Panc1 (cell line): Measurements from ENCODE around the gene SCAP.

ENCODE experiments used
- CTCF ChIP-seq: fragments of 450-650 bp; IDR thresholded peaks from 2 replicates; pipeline ENCODE4 v1.5.1; 2017; ENCODE audit warnings: mild to moderate bottlenecking
- POLR2AphosphoS5 ChIP-seq: IDR thresholded peaks from 2 replicates; pipeline ENCODE4 v1.6.1; 2012; ENCODE audit warnings: mild to moderate bottlenecking, low read depth, low read length, moderate library complexity
- SIN3A ChIP-seq: IDR thresholded peaks from 2 replicates; pipeline ENCODE4 v1.6.1; 2012; ENCODE audit warnings: low read depth, mild to moderate bottlenecking, low read length, moderate library complexity, borderline replicate concordance; ENCODE audit not compliant: insufficient read depth
- TCF7L2 ChIP-seq: IDR thresholded peaks from 2 replicates; pipeline ENCODE4 v1.6.1; 2011; ENCODE audit warnings: mild to moderate bottlenecking, low read depth, low read length, inconsistent platforms
- TF ChIP-seq, protein P1 (sequence below), 2 experiments: IDR thresholded peaks; 2 replicates each; pipeline ENCODE4 v1.6.1; 2011 to 2012; ENCODE audit warnings: low read depth in 2 of 2, control low read depth in 1 of 2, low read length in 1 of 2, mild to moderate bottlenecking in 1 of 2, moderate library complexity in 1 of 2; ENCODE audit not compliant: insufficient read depth in 1 of 2

- peak; percentile 88 for TF ChIP-seq CTCF
- TF ChIP-seq POLR2AphosphoS5 = no peak
- TF ChIP-seq, protein P1, sequence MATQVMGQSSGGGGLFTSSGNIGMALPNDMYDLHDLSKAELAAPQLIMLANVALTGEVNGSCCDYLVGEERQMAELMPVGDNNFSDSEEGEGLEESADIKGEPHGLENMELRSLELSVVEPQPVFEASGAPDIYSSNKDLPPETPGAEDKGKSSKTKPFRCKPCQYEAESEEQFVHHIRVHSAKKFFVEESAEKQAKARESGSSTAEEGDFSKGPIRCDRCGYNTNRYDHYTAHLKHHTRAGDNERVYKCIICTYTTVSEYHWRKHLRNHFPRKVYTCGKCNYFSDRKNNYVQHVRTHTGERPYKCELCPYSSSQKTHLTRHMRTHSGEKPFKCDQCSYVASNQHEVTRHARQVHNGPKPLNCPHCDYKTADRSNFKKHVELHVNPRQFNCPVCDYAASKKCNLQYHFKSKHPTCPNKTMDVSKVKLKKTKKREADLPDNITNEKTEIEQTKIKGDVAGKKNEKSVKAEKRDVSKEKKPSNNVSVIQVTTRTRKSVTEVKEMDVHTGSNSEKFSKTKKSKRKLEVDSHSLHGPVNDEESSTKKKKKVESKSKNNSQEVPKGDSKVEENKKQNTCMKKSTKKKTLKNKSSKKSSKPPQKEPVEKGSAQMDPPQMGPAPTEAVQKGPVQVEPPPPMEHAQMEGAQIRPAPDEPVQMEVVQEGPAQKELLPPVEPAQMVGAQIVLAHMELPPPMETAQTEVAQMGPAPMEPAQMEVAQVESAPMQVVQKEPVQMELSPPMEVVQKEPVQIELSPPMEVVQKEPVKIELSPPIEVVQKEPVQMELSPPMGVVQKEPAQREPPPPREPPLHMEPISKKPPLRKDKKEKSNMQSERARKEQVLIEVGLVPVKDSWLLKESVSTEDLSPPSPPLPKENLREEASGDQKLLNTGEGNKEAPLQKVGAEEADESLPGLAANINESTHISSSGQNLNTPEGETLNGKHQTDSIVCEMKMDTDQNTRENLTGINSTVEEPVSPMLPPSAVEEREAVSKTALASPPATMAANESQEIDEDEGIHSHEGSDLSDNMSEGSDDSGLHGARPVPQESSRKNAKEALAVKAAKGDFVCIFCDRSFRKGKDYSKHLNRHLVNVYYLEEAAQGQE (IDR thresholded peaks at IDR 0.05; ENCODE audit: insufficient read depth in 1 of 2, low read depth in 2 of 2, low read length in 1 of 2) = no peak
- TF ChIP-seq SIN3A = no peak
- no peak for TF ChIP-seq TCF7L2
Measured at GRCh38 chr3:47420511-47421484, 54.9 kb downstream of the SCAP start.
